Measurements from ENCODE around the gene FHOD3.

Gene FHOD3

GRCh38 chr18:36283448-36283847 is 14.1 kb upstream of the FHOD3 start:
- ChIA-PET POLR2A (no interaction called here), CTCF (interaction anchor here (0.6 to 10.0 kb wide), 22 partner anchors 9 to 527 kb away, joined by 3 to 181 read pairs (median 4); no protein-coding TSS in a partner anchor)
- Histone ChIP-seq H3K9me3 (ENCODE audit: control insufficient read depth, insufficient read depth, low read depth, low read length) (no peaks in the 10 kb centered on the region), H3K4me3 (ENCODE audit: low read depth, low read length) (no peak overlapping the region), H3K36me3 (ENCODE audit: control insufficient read depth in 2 of 2, insufficient read depth in 1 of 2, low read length in 2 of 2) (no peaks in the 10 kb centered on the region), H3K4me1 (ENCODE audit: control insufficient read depth, insufficient read depth, low read length) (no peaks in the 10 kb centered on the region), H3K27ac (ENCODE audit: extremely low read depth, low read depth, low read length) (no peak overlapping the region)
- TF ChIP-seq ZNF221 (tag by site-specific recombination; IDR thresholded peaks at IDR 0.05; ENCODE audit: borderline replicate concordance) (no peak), HOXC10 (CRISPR knock-in tag; IDR thresholded peaks at IDR 0.05) (no peak), PRDM10 (tag by site-specific recombination; IDR thresholded peaks at IDR 0.05) (no peak), ZFP41 (tag by site-specific recombination; IDR thresholded peaks at IDR 0.05; ENCODE audit: borderline replicate concordance) (no peak)

- no peaks in the 10 kb centered on the region for H3K4me1 ChIP-seq (ENCODE audit: control insufficient read depth, insufficient read depth, low read length)
- ChIA-PET POLR2A (no interaction called here), CTCF (interaction anchor here (0.6 to 10.0 kb wide), 40 partner anchors 9 to 528 kb away, joined by 3 to 181 read pairs (median 3); partner anchors contain the start of gene SLC39A6)
- no peak overlapping the region for H3K4me3 ChIP-seq (ENCODE audit: low read depth, low read length)
- no peaks in the 10 kb centered on the region for H3K36me3 ChIP-seq (ENCODE audit: control insufficient read depth in 2 of 2, insufficient read depth in 1 of 2, low read length in 2 of 2)
- H3K27ac ChIP-seq (ENCODE audit: extremely low read depth, low read depth, low read length): no peak overlapping the region
- no peak for TF ChIP-seq MEIS1 (CRISPR knock-in tag; IDR thresholded peaks at IDR 0.05; ENCODE audit: borderline replicate concordance)
- no peak for TF ChIP-seq ZNF837 (tag by site-specific recombination; IDR thresholded peaks at IDR 0.05)
- TF ChIP-seq ZNF513 (tag by site-specific recombination; IDR thresholded peaks at IDR 0.05): no peak
- no peak for TF ChIP-seq ZSCAN5A (tag by site-specific recombination; IDR thresholded peaks at IDR 0.05)
- no peak for TF ChIP-seq ZBTB21 (tag by site-specific recombination; IDR thresholded peaks at IDR 0.05)
- TF ChIP-seq ZNF645 (tag by site-specific recombination; IDR thresholded peaks at IDR 0.05): no peak
- TF ChIP-seq GLI2 (tag by site-specific recombination; IDR thresholded peaks at IDR 0.05; ENCODE audit: borderline replicate concordance, low read depth): no peak
- TF ChIP-seq ZBTB10 (tag by site-specific recombination; IDR thresholded peaks at IDR 0.05): no peak
- no peak for TF ChIP-seq ZBTB17 (tag by site-specific recombination; IDR thresholded peaks at IDR 0.05)
- no peak for TF ChIP-seq REPIN1 (tag by site-specific recombination; IDR thresholded peaks at IDR 0.05; ENCODE audit: low read depth)
- TF ChIP-seq KLF1 (tag by site-specific recombination; IDR thresholded peaks at IDR 0.05): no peak
- no peak for TF ChIP-seq PRDM6 (tag by site-specific recombination; IDR thresholded peaks at IDR 0.05)
- no peak for TF ChIP-seq ZNF596 (tag by site-specific recombination; IDR thresholded peaks at IDR 0.05)
- no peak for TF ChIP-seq ZNF426 (tag by site-specific recombination; IDR thresholded peaks at IDR 0.05)
- no peak for TF ChIP-seq SP7 (tag by site-specific recombination; IDR thresholded peaks at IDR 0.05)
- no peak for TF ChIP-seq ZNF704 (tag by site-specific recombination; IDR thresholded peaks at IDR 0.05)
- no peaks in the 10 kb centered on the region for H3K9me3 ChIP-seq (ENCODE audit: control insufficient read depth, insufficient read depth, low read depth, low read length)
Measured at GRCh38 chr18:36284268-36284667, 13.2 kb upstream of the FHOD3 start.
